NCI-H1436 (cell line): ENCODE data around the gene EDN1.
"Not testable (repeated sequence)": the region's sequence is repeated elsewhere in the genome, so short reads cannot be mapped to it uniquely, and the experiment has no call there.

Source experiments
- DNase-seq: peaks from one replicate; lab custom pipeline; 2025; lab: John Stamatoyannopoulos, UW

The EDN1 gene

GRCh38 chr6:12325872-12326271, 35.7 kb downstream of the EDN1 start:
- DNase-seq, result no peak

- DNase-seq, result no peak
These were observed 37.2 kb downstream of the EDN1 start for GRCh38 chr6:12327391-12327790.

- DNase-seq, result no peak
These were observed 37.8 kb downstream of the EDN1 start for GRCh38 chr6:12327988-12328387.

GRCh38 chr6:12328701-12329100, 38.5 kb downstream of the EDN1 start:
- DNase-seq, result no peak

- DNase-seq, result no peak
These were observed 41.3 kb downstream of the EDN1 start for GRCh38 chr6:12331474-12331873.

- DNase-seq, result no peak
These were observed 42.0 kb downstream of the EDN1 start for GRCh38 chr6:12331951-12332749.

- not testable (repeated sequence) for DNase-seq
These were observed 42.6 kb downstream of the EDN1 start for GRCh38 chr6:12332750-12333079.

- DNase-seq, result no peak
These were observed 43.0 kb downstream of the EDN1 start for GRCh38 chr6:12333128-12333527.

GRCh38 chr6:12334526-12335130, 44.5 kb downstream of the EDN1 start:
- no peak for DNase-seq

GRCh38 chr6:12335131-12335527, 45.0 kb downstream of the EDN1 start:
- no peak for DNase-seq

- DNase-seq, result no peak
These were observed 45.6 kb downstream of the EDN1 start for GRCh38 chr6:12335717-12336116.

GRCh38 chr6:12336121-12336971, 46.2 kb downstream of the EDN1 start:
- DNase-seq, result no peak

- DNase-seq, result no peak
These were observed 48.9 kb downstream of the EDN1 start for GRCh38 chr6:12339022-12339421.

- DNase-seq, result no peak
These were observed 49.8 kb downstream of the EDN1 start for GRCh38 chr6:12339808-12340487.

GRCh38 chr6:12340488-12340818, 50.3 kb downstream of the EDN1 start:
- no peak for DNase-seq

- DNase-seq, result no peak
These were observed 52.5 kb downstream of the EDN1 start for GRCh38 chr6:12342664-12343063.

GRCh38 chr6:12343122-12343439, 52.9 kb downstream of the EDN1 start:
- DNase-seq, result no peak

- no peak for DNase-seq
These were observed 53.4 kb downstream of the EDN1 start for GRCh38 chr6:12343440-12344162.

- DNase-seq, result no peak
These were observed 54.1 kb downstream of the EDN1 start for GRCh38 chr6:12344296-12344695.

- no peak for DNase-seq
These were observed 55.0 kb downstream of the EDN1 start for GRCh38 chr6:12344961-12345693.

GRCh38 chr6:12345694-12346058, 55.5 kb downstream of the EDN1 start:
- no peak for DNase-seq
